ENCODE measurements around the gene COL19A1.

DNA sequence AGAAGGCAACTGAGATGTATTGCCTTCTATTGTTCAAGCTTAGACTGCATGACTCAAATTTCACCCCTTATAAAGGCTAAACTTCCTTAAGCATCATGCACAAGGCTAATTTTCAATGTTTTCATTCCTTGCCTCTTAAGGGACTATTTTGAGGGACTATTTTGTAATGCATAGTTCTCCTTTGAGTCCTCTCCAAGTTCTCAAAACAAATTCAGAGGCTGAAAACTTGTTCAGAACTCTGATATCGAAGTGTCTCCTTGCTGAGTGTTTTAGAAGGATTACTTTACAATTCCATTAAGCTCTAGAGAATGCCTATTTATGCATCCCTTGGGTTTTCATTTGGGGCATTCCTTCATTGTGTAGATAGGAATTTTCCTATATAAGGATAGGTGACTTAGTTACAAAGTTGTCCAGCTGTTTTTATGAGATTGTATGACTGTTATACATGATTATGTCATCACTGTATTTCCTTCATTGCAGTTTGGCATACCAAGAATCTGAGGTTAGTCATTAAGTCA, 41.7 kb downstream of the COL19A1 start:
- TF ChIP-seq, protein P1, sequence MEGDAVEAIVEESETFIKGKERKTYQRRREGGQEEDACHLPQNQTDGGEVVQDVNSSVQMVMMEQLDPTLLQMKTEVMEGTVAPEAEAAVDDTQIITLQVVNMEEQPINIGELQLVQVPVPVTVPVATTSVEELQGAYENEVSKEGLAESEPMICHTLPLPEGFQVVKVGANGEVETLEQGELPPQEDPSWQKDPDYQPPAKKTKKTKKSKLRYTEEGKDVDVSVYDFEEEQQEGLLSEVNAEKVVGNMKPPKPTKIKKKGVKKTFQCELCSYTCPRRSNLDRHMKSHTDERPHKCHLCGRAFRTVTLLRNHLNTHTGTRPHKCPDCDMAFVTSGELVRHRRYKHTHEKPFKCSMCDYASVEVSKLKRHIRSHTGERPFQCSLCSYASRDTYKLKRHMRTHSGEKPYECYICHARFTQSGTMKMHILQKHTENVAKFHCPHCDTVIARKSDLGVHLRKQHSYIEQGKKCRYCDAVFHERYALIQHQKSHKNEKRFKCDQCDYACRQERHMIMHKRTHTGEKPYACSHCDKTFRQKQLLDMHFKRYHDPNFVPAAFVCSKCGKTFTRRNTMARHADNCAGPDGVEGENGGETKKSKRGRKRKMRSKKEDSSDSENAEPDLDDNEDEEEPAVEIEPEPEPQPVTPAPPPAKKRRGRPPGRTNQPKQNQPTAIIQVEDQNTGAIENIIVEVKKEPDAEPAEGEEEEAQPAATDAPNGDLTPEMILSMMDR (IDR thresholded peaks at IDR 0.05; ENCODE audit: low read length), result no peak
- TF ChIP-seq EZH2 (optimal IDR thresholded peaks at IDR 0.05; ENCODE audit: low read depth, low read length), result no peak
- no peak for TF ChIP-seq EZH2phosphoT487 (IDR thresholded peaks at IDR 0.05; ENCODE audit: low read length)

Data from MM.1S (cell line).